Measurements from ENCODE around the gene DPH3.

GRCh38 chr3:16303037-16303575, 38.4 kb upstream of the DPH3 start:
- no peak for TF ChIP-seq CTCF (IDR thresholded peaks at IDR 0.05; ENCODE audit: extremely low read depth in 1 of 2, insufficient read depth in 1 of 2, low read depth in 1 of 2, low read length in 2 of 2)
- TF ChIP-seq POLR2AphosphoS5 (IDR thresholded peaks at IDR 0.05; ENCODE audit: insufficient read depth, low read depth, low read length): no peak
